Fibroblast of lung (primary cell): Measurements from ENCODE around the gene VWA8. TPM values are rescaled to one million over a fixed set of nuclear protein-coding genes. Genes with fewer than 3 reads are reported as not detected.

Experiments used
- DNase-seq, 2 donors: peaks; one replicate each; pipeline versions ENCODE4 v3.0.0 to v3.0.0-alpha.2; 2010; ENCODE audit warnings: low read depth in 2 of 2
- H2AFZ ChIP-seq: 2 replicates; pipeline ENCODE4 v1.5.1; 2012; ENCODE audit warnings: low read length, control low read depth, inconsistent platforms
- H3K27ac ChIP-seq: 2 replicates; pipeline ENCODE4 v1.5.1; 2011; ENCODE audit warnings: low read length, control low read depth; ENCODE audit not compliant: insufficient read depth
- H3K27me3 ChIP-seq: 2 replicates; pipeline ENCODE4 v1.5.1; 2011; ENCODE audit warnings: mild to moderate bottlenecking, low read length; ENCODE audit not compliant: control insufficient read depth, insufficient read depth
- H3K36me3 ChIP-seq: 2 replicates; pipeline ENCODE4 v1.5.1; 2011; ENCODE audit warnings: low read length; ENCODE audit not compliant: control insufficient read depth, insufficient read depth
- H3K4me1 ChIP-seq: 2 replicates; pipeline ENCODE4 v1.5.1; 2011; ENCODE audit warnings: low read length; ENCODE audit not compliant: control insufficient read depth, insufficient read depth; ENCODE audit errors: extremely low read depth
- H3K4me2 ChIP-seq: 2 replicates; pipeline ENCODE4 v1.5.1; 2011; ENCODE audit warnings: low read length, control low read depth; ENCODE audit not compliant: insufficient read depth; ENCODE audit errors: extremely low read depth
- H3K4me3 ChIP-seq, 4 experiments: fragments of 200-600 bp in 1 of 4; sonication (generic) in 1 of 4; replicated peaks in 1 of 4; 2 replicates each; pipeline ENCODE4 v1.5.1; 2011 to 2016; ENCODE audit warnings: low read length in 4 of 4, low read depth in 3 of 4, mild to moderate bottlenecking in 3 of 4, control low read depth in 2 of 4, inconsistent platforms in 1 of 4, mixed read lengths in 1 of 4; ENCODE audit not compliant: insufficient read depth in 1 of 4; ENCODE audit errors: control extremely low read depth in 1 of 4
- H3K79me2 ChIP-seq: 2 replicates; pipeline ENCODE4 v1.5.1; 2012; ENCODE audit warnings: mild to moderate bottlenecking, low read length, inconsistent platforms; ENCODE audit not compliant: control insufficient read depth, insufficient read depth
- H3K9ac ChIP-seq: 2 replicates; pipeline ENCODE4 v1.5.1; 2011; ENCODE audit warnings: mild to moderate bottlenecking, low read length, control low read depth; ENCODE audit not compliant: insufficient read depth
- H3K9me3 ChIP-seq: 2 replicates; pipeline ENCODE4 v1.5.1; 2012; ENCODE audit warnings: low read depth, low read length; ENCODE audit not compliant: control insufficient read depth, insufficient read depth
- H4K20me1 ChIP-seq: 2 replicates; pipeline ENCODE4 v1.5.1; 2011; ENCODE audit warnings: low read length; ENCODE audit not compliant: control insufficient read depth, insufficient read depth; ENCODE audit errors: extremely low read depth
- EZH2 ChIP-seq: IDR thresholded peaks from 2 replicates; pipeline ENCODE4 v1.5.1; 2012; ENCODE audit warnings: low read length, control low read depth, mild to moderate bottlenecking; ENCODE audit errors: missing control alignments
- polyA plus RNA-seq, 2 donors: library from polyadenylated mRNA; depleted of rRNA in 1 of 2; stranded (reverse) in 1 of 2; unstranded in 1 of 2; fragments of >200 nt; gene quantifications; 2 replicates each; pipeline ENCODE4 v1.2.1, GENCODE V29; 2011 to 2012; ENCODE audit warnings: missing spikeins in 1 of 2
- total RNA-seq: library from RNA; depleted of rRNA; stranded (reverse); fragments of >200 nt; gene quantifications from 2 replicates; pipeline ENCODE4 v1.2.1, GENCODE V29; 2014
- TF ChIP-seq, protein P1 (sequence below), 2 donors: IDR thresholded peaks in 1 of 2; conservative IDR thresholded peaks in 1 of 2; 1 replicate in 1 of 2; 2 replicates in 1 of 2; pipeline ENCODE4 v1.5.1; 2011 to 2012; ENCODE audit warnings: low read length in 2 of 2, control low read depth in 1 of 2, inconsistent platforms in 1 of 2, low read depth in 1 of 2, mild to moderate bottlenecking in 1 of 2

VWA8 gene
- total and polyA plus RNA-seq, 2 donors (not counting 1 experiment from before 2014, with no cell fraction given): 12.6 to 29.9 TPM

GRCh38 chr13:41802043-41802683 is 158.7 kb downstream of the VWA8 start:
- no peaks in the 10 kb centered on the region for H3K4me1 ChIP-seq
- DNase-seq: no peak
- no peaks in the 10 kb centered on the region for H3K27me3 ChIP-seq
- H2AFZ ChIP-seq: no peak overlapping the region
- TF ChIP-seq EZH2: no peak
- TF ChIP-seq, protein P1, sequence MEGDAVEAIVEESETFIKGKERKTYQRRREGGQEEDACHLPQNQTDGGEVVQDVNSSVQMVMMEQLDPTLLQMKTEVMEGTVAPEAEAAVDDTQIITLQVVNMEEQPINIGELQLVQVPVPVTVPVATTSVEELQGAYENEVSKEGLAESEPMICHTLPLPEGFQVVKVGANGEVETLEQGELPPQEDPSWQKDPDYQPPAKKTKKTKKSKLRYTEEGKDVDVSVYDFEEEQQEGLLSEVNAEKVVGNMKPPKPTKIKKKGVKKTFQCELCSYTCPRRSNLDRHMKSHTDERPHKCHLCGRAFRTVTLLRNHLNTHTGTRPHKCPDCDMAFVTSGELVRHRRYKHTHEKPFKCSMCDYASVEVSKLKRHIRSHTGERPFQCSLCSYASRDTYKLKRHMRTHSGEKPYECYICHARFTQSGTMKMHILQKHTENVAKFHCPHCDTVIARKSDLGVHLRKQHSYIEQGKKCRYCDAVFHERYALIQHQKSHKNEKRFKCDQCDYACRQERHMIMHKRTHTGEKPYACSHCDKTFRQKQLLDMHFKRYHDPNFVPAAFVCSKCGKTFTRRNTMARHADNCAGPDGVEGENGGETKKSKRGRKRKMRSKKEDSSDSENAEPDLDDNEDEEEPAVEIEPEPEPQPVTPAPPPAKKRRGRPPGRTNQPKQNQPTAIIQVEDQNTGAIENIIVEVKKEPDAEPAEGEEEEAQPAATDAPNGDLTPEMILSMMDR (conservative IDR thresholded peaks at IDR 0.05 in 1 of 2, IDR thresholded peaks at IDR 0.05 in 1 of 2; ENCODE audit: low read depth in 1 of 2, low read length in 2 of 2): no peak
- H3K4me3 ChIP-seq: no peak overlapping the region
- no peak overlapping the region for H3K9ac ChIP-seq
- H3K79me2 ChIP-seq: no peaks in the 10 kb centered on the region
- H3K9me3 ChIP-seq: no peaks in the 10 kb centered on the region
- no peak overlapping the region for H3K4me2 ChIP-seq
- no peaks in the 10 kb centered on the region for H4K20me1 ChIP-seq
- H3K27ac ChIP-seq: no peak overlapping the region
- no peaks in the 10 kb centered on the region for H3K36me3 ChIP-seq

- H4K20me1 ChIP-seq: no peaks in the 10 kb centered on the region
- H3K9me3 ChIP-seq: no peaks in the 10 kb centered on the region
- no peak overlapping the region for H3K9ac ChIP-seq
- no peak for DNase-seq
- no peak overlapping the region for H3K4me3 ChIP-seq
- H3K4me2 ChIP-seq: no peak overlapping the region
- no peak for TF ChIP-seq EZH2
- TF ChIP-seq, protein P1 (conservative IDR thresholded peaks at IDR 0.05 in 1 of 2, IDR thresholded peaks at IDR 0.05 in 1 of 2; ENCODE audit: low read depth in 1 of 2, low read length in 2 of 2): no peak
- no peaks in the 10 kb centered on the region for H3K27me3 ChIP-seq
- no peaks in the 10 kb centered on the region for H3K36me3 ChIP-seq
- no peaks in the 10 kb centered on the region for H3K79me2 ChIP-seq
- no peak overlapping the region for H3K27ac ChIP-seq
- H2AFZ ChIP-seq: no peak overlapping the region
- H3K4me1 ChIP-seq: no peaks in the 10 kb centered on the region
Measured at GRCh38 chr13:41791056-41791455, 169.9 kb downstream of the VWA8 start.

DNA sequence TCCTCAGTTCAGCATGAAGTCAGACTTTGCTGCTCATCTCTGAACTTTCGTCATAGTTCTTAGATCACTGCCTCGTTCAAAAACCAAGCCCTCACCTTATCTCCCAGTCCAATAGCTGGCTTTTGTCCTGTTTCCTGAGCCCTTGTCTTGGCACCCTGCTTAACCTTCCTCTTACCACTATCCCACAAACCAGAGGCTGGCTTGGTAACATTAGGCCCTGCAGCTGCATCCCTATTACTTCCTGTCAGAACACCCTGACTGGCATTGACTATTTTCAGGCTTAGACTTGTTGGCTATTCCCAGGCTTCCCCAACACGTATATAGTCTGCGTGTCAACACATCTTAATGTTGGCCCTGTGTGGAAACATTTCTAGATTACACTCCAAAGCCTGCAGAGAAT is 172.4 kb downstream of the VWA8 start:
- Histone ChIP-seq H3K9me3 (no peaks in the 10 kb centered on the region), H3K9ac (no peak overlapping the region), H3K4me1 (no peaks in the 10 kb centered on the region), H4K20me1 (no peaks in the 10 kb centered on the region), H3K36me3 (no peaks in the 10 kb centered on the region), H3K27ac (no peak overlapping the region), H3K79me2 (no peaks in the 10 kb centered on the region), H3K27me3 (no peaks in the 10 kb centered on the region), H2AFZ (no peak overlapping the region), H3K4me3 (no peak overlapping the region), H3K4me2 (no peak overlapping the region)
- TF ChIP-seq EZH2: no peak
- TF ChIP-seq, protein P1 (conservative IDR thresholded peaks at IDR 0.05 in 1 of 2, IDR thresholded peaks at IDR 0.05 in 1 of 2; ENCODE audit: low read depth in 1 of 2, low read length in 2 of 2): no peak
- no peak for DNase-seq
